H9 (cell line): ENCODE data around the gene NRDE2. TPM values are rescaled to one million over a fixed set of nuclear protein-coding genes. Genes with fewer than 3 reads are reported as not detected.

Experiments used
- DNase-seq: peaks from one replicate; pipeline ENCODE4 v3.0.0-alpha.2; 2017
- H2AFZ ChIP-seq: one replicate; pipeline ENCODE4 v1.6.1; 2013; ENCODE audit warnings: mild to moderate bottlenecking, low read length, control low read depth, moderate library complexity
- H2AK5ac ChIP-seq: 2 replicates; pipeline ENCODE4 v1.6.1; 2013; ENCODE audit warnings: low read length, control low read depth, mixed read lengths; ENCODE audit not compliant: insufficient read length
- H2BK120ac ChIP-seq: one replicate; pipeline ENCODE4 v1.6.1; 2013; ENCODE audit warnings: low read depth, mild to moderate bottlenecking, low read length, control low read depth, inconsistent platforms; ENCODE audit not compliant: poor library complexity, severe bottlenecking
- H2BK12ac ChIP-seq: 2 replicates; pipeline ENCODE4 v1.6.1; 2013; ENCODE audit warnings: low read length, control low read depth, mixed read lengths, low read depth; ENCODE audit not compliant: insufficient read length
- H2BK15ac ChIP-seq: 2 replicates; pipeline ENCODE4 v1.6.1; 2013; ENCODE audit warnings: low read depth, low read length, control low read depth
- H2BK20ac ChIP-seq: one replicate; pipeline ENCODE4 v1.6.1; 2013; ENCODE audit warnings: low read depth, mild to moderate bottlenecking, low read length, control low read depth, inconsistent platforms; ENCODE audit not compliant: poor library complexity, severe bottlenecking
- H2BK5ac ChIP-seq: 2 replicates; pipeline ENCODE4 v1.6.1; 2013; ENCODE audit warnings: low read length, control low read depth, mixed read lengths; ENCODE audit not compliant: insufficient read length
- H3K14ac ChIP-seq: 2 replicates; pipeline ENCODE4 v1.6.1; 2013; ENCODE audit warnings: low read length, control low read depth; ENCODE audit not compliant: insufficient read depth
- H3K18ac ChIP-seq: 2 replicates; pipeline ENCODE4 v1.6.1; 2013; ENCODE audit warnings: low read depth, mild to moderate bottlenecking, mixed read lengths, low read length, control low read depth; ENCODE audit not compliant: insufficient read length
- H3K23ac ChIP-seq: 2 replicates; pipeline ENCODE4 v1.6.1; 2013; ENCODE audit warnings: low read length, control low read depth, mixed read lengths, low read depth; ENCODE audit not compliant: insufficient read length
- H3K23me2 ChIP-seq: 2 replicates; pipeline ENCODE4 v1.6.1; 2013; ENCODE audit warnings: low read depth, mild to moderate bottlenecking, mixed read lengths, low read length, control low read depth; ENCODE audit not compliant: insufficient read length, poor library complexity, severe bottlenecking
- H3K27ac ChIP-seq: 2 replicates; pipeline ENCODE4 v1.5.1; 2013; ENCODE audit warnings: low read length, control low read depth, mixed read lengths, low read depth; ENCODE audit not compliant: insufficient read length
- H3K27me3 ChIP-seq: 2 replicates; pipeline ENCODE4 v1.6.1; 2013; ENCODE audit warnings: low read length, control low read depth, inconsistent platforms; ENCODE audit not compliant: insufficient read depth
- H3K4ac ChIP-seq: 2 replicates; pipeline ENCODE4 v1.6.1; 2013; ENCODE audit warnings: low read depth, mild to moderate bottlenecking, control low read depth, inconsistent platforms, low read length, moderate library complexity
- H3K4me1 ChIP-seq: 2 replicates; pipeline ENCODE4 v1.6.1; 2013; ENCODE audit warnings: low read length, control low read depth, inconsistent platforms; ENCODE audit not compliant: insufficient read depth
- H3K4me2 ChIP-seq: 2 replicates; pipeline ENCODE4 v1.6.1; 2013; ENCODE audit warnings: low read length, control low read depth, mixed read lengths; ENCODE audit not compliant: insufficient read length, insufficient read depth
- H3K56ac ChIP-seq: 2 replicates; pipeline ENCODE4 v1.6.1; 2013; ENCODE audit warnings: low read depth, mild to moderate bottlenecking, mixed read lengths, low read length, control low read depth; ENCODE audit not compliant: insufficient read length
- H3K79me1 ChIP-seq: 2 replicates; pipeline ENCODE4 v1.6.1; 2013; ENCODE audit warnings: low read depth, mild to moderate bottlenecking, moderate library complexity, low read length, control low read depth, inconsistent platforms; ENCODE audit not compliant: insufficient read depth, poor library complexity, severe bottlenecking
- H3K79me2 ChIP-seq: 2 replicates; pipeline ENCODE4 v1.6.1; 2013; ENCODE audit warnings: low read length, control low read depth, inconsistent platforms; ENCODE audit not compliant: insufficient read depth
- H3K9ac ChIP-seq: 2 replicates; pipeline ENCODE4 v1.6.1; 2013; ENCODE audit warnings: low read length, control low read depth, mixed read lengths; ENCODE audit not compliant: insufficient read length; ENCODE audit errors: extremely low read depth
- H3K9me3 ChIP-seq: one replicate; pipeline ENCODE4 v1.6.1; 2013; ENCODE audit warnings: low read depth, low read length, inconsistent platforms; ENCODE audit not compliant: control insufficient read depth
- H3T11ph ChIP-seq: one replicate; pipeline ENCODE4 v1.6.1; 2013; ENCODE audit warnings: mild to moderate bottlenecking, low read length, control low read depth, inconsistent platforms
- H4K20me1 ChIP-seq: one replicate; pipeline ENCODE4 v1.6.1; 2013; ENCODE audit not compliant: control insufficient read depth, insufficient read length, insufficient read depth
- H4K5ac ChIP-seq: 2 replicates; pipeline ENCODE4 v1.6.1; 2013; ENCODE audit warnings: low read depth, mild to moderate bottlenecking, mixed read lengths, low read length, control low read depth; ENCODE audit not compliant: insufficient read length
- H4K8ac ChIP-seq: replicated peaks from 2 replicates; pipeline ENCODE4 v1.6.1; 2013; ENCODE audit warnings: low read length, control low read depth, mixed read lengths, low read depth; ENCODE audit not compliant: insufficient read length
- H4K91ac ChIP-seq: 2 replicates; pipeline ENCODE4 v1.6.1; 2013; ENCODE audit warnings: low read depth, mild to moderate bottlenecking, moderate library complexity, mixed read lengths, low read length, control low read depth; ENCODE audit not compliant: insufficient read length
- H3K27ac Mint-ChIP-seq, 3 experiments: 2 replicates in 2 of 3; 3 replicates in 1 of 3; pipeline ENCODE4 v1.8.0; 2020 to 2021; ENCODE audit warnings: mixed read lengths in 3 of 3, mild to moderate bottlenecking in 1 of 3, moderate library complexity in 1 of 3
- H3K27me3 Mint-ChIP-seq: 2 replicates; pipeline ENCODE4 v1.8.0; 2021; ENCODE audit warnings: low read depth, mild to moderate bottlenecking, moderate library complexity, mixed read lengths
- H3K36me3 Mint-ChIP-seq, 3 experiments: 2 replicates in 2 of 3; 3 replicates in 1 of 3; pipeline ENCODE4 v1.8.0; 2020 to 2021; ENCODE audit warnings: low read depth in 3 of 3, mixed read lengths in 3 of 3; ENCODE audit not compliant: insufficient read depth in 1 of 3
- H3K4me1 Mint-ChIP-seq, 2 experiments: 2 replicates each; pipeline ENCODE4 v1.8.0; 2020; ENCODE audit warnings: mixed read lengths in 2 of 2
- H3K4me3 Mint-ChIP-seq, 2 experiments: 2 replicates in 1 of 2; 3 replicates in 1 of 2; pipeline ENCODE4 v1.8.0; 2020 to 2021; ENCODE audit warnings: mild to moderate bottlenecking in 2 of 2, mixed read lengths in 2 of 2, moderate library complexity in 1 of 2
- H3K9me3 Mint-ChIP-seq, 2 experiments: 2 replicates in 1 of 2; 3 replicates in 1 of 2; pipeline ENCODE4 v1.8.0; 2020; ENCODE audit warnings: mild to moderate bottlenecking in 2 of 2, mixed read lengths in 2 of 2, moderate library complexity in 1 of 2
- WGBS: extraction: QIAGEN DNeasy Blood & Tissue Kit; methylation state at CpG from one replicate; pipeline ENCODE4 v1.1.7; 2013; ENCODE audit warnings: missing lambda C conversion rate, low lambda C conversion rate, mixed read lengths; ENCODE audit not compliant: insufficient read length; ENCODE audit errors: extremely low coverage; 5-methylcytosine and 5-hydroxymethylcytosine counted together
- total RNA-seq: library from RNA; stranded (reverse); gene quantifications from 2 replicates; pipeline ENCODE4 v1.2.1, GENCODE V29; 2021
- TF ChIP-seq, protein P1 (sequence below): fragments of 200-600 bp; sonication (generic); conservative IDR thresholded peaks from 3 replicates; pipeline ENCODE4 v1.8.0; 2021; ENCODE audit warnings: antibody characterized with exemption, mild to moderate bottlenecking

NRDE2 gene
- total RNA-seq, 1 experiment from 2014 or later, result 21.2 TPM

DNA sequence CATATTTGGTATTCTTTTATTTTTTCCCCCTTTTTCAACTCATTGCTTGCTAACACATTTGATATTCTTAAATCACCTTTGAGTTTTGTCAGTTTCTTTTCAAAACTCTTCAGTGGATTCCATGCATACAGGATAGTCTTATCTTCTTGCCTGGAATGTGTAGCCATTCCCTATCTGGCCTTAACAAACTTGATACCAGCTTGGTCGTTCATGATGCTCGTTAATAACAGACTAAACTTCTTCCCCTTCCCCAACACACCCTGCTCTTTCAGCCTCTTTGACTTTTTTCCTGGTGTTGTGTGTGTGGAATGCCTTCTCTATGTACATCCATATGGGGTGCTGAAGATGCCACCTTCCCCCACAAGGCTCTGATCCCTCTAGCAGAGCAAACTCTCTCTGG lies 47.4 kb upstream of the NRDE2 start:
- H3K9me3 ChIP-seq, result no peaks in the 10 kb centered on the region
- Mint-ChIP-seq H3K36me3 (no peaks in the 10 kb centered on the region), H3K4me3 (no peak overlapping the region), H3K27ac (no peak overlapping the region), H3K4me1 (peaks cover 2 to 4% of the 10 kb centered on the region in 2 experiments), H3K27me3 (peaks cover 2% of the 10 kb centered on the region; the same call in 1 of the 2 replicates), H3K9me3 (no peaks in the 10 kb centered on the region)
- H3K27ac ChIP-seq, result no peak overlapping the region
- no peak overlapping the region for H2BK20ac ChIP-seq
- H2AK5ac ChIP-seq, result no peak overlapping the region
- no peak overlapping the region for H3K18ac ChIP-seq
- no peak overlapping the region for H4K5ac ChIP-seq
- DNase-seq, result no peak
- H4K8ac ChIP-seq, result no peak overlapping the region
- H2BK5ac ChIP-seq, result no peak overlapping the region
- H4K20me1 ChIP-seq, result no peaks in the 10 kb centered on the region
- no peak overlapping the region for H3K4ac ChIP-seq
- no peak overlapping the region for H3T11ph ChIP-seq
- H2AFZ ChIP-seq, result no peak overlapping the region
- H3K14ac ChIP-seq, result no peak overlapping the region
- H3K23me2 ChIP-seq, result peaks cover 19% of the 10 kb centered on the region
- TF ChIP-seq, protein P1, sequence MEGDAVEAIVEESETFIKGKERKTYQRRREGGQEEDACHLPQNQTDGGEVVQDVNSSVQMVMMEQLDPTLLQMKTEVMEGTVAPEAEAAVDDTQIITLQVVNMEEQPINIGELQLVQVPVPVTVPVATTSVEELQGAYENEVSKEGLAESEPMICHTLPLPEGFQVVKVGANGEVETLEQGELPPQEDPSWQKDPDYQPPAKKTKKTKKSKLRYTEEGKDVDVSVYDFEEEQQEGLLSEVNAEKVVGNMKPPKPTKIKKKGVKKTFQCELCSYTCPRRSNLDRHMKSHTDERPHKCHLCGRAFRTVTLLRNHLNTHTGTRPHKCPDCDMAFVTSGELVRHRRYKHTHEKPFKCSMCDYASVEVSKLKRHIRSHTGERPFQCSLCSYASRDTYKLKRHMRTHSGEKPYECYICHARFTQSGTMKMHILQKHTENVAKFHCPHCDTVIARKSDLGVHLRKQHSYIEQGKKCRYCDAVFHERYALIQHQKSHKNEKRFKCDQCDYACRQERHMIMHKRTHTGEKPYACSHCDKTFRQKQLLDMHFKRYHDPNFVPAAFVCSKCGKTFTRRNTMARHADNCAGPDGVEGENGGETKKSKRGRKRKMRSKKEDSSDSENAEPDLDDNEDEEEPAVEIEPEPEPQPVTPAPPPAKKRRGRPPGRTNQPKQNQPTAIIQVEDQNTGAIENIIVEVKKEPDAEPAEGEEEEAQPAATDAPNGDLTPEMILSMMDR, result no peak
- no peak overlapping the region for H3K23ac ChIP-seq
- H2BK12ac ChIP-seq, result no peak overlapping the region
- no peaks in the 10 kb centered on the region for H3K27me3 ChIP-seq
- no peaks in the 10 kb centered on the region for H3K79me1 ChIP-seq
- no peak overlapping the region for H3K9ac ChIP-seq
- no CpG with 5 or more reads among the region's 2 CpGs for WGBS
- no peak overlapping the region for H2BK15ac ChIP-seq
- H2BK120ac ChIP-seq, result no peak overlapping the region
- H3K56ac ChIP-seq, result no peak overlapping the region
- no peak overlapping the region for H4K91ac ChIP-seq
- no peaks in the 10 kb centered on the region for H3K79me2 ChIP-seq
- H3K4me1 ChIP-seq, result peaks cover under 1% of the 10 kb centered on the region; the same call in 1 of the 2 replicates
- H3K4me2 ChIP-seq, result no peak overlapping the region
